Tibial nerve (tissue), 4 donors: ENCODE results near the gene AXDND1. TPM values are rescaled to one million over a fixed set of nuclear protein-coding genes. Genes with fewer than 3 reads are reported as not detected.
A peak's percentile ranks its signal among the peaks of the same experiment; 100 is the strongest.

ENCODE experiments used
- DNase-seq, 2 donors: peaks; one replicate each; pipeline ENCODE4 v3.0.0-alpha.2; 2019; ENCODE audit warnings: low spot score in 2 of 2
- H3K27ac ChIP-seq, 4 donors: fragments of 200-600 bp; sonication (generic) in 3 of 4; one replicate each; pipeline ENCODE4 v1.5.1; 2017 to 2019; ENCODE audit warnings: mild to moderate bottlenecking in 1 of 4
- H3K27me3 ChIP-seq, 2 donors: fragments of 200-600 bp; sonication (generic) in 1 of 2; one replicate each; pipeline versions ENCODE4 v1.5.1 to v1.6.0; 2017 to 2019
- H3K36me3 ChIP-seq, 3 donors: fragments of 200-600 bp; sonication (generic); one replicate each; pipeline ENCODE4 v1.5.1; 2018 to 2019
- H3K4me1 ChIP-seq, 4 donors: fragments of 200-600 bp; sonication (generic) in 3 of 4; one replicate each; pipeline ENCODE4 v1.5.1; 2017 to 2019
- H3K4me3 ChIP-seq, 4 donors: fragments of 200-600 bp; sonication (generic) in 3 of 4; one replicate each; pipeline ENCODE4 v1.5.1; 2017 to 2019; ENCODE audit warnings: mild to moderate bottlenecking in 1 of 4, moderate library complexity in 1 of 4
- H3K9me3 ChIP-seq, 4 donors: fragments of 200-600 bp; sonication (generic) in 3 of 4; one replicate each; pipeline ENCODE4 v1.5.1; 2017 to 2019
- EP300 ChIP-seq, 2 donors: sonication (generic); formaldehyde crosslinking; IDR thresholded peaks; one replicate each; pipeline ENCODE4 v1.6.1; 2017; ENCODE audit warnings: antibody characterized with exemption in 2 of 2, mild to moderate bottlenecking in 1 of 2
- POLR2A ChIP-seq, 2 donors: fragments of 450-650 bp; IDR thresholded peaks; one replicate each; pipeline ENCODE4 v1.6.1; 2017; ENCODE audit warnings: antibody characterized with exemption in 2 of 2, mild to moderate bottlenecking in 2 of 2, moderate library complexity in 2 of 2
- WGBS, 2 donors: methylation state at CpG; one replicate each; pipeline ENCODE4 v1.1.5; 2018; 5-methylcytosine and 5-hydroxymethylcytosine counted together
- total RNA-seq, 4 donors: library from RNA; depleted of rRNA; stranded (reverse); fragments of >200 nt; gene quantifications; one replicate each; pipeline ENCODE4 v1.1.0, GENCODE V29; 2016
- TF ChIP-seq, protein P1 (sequence below), 5 experiments: fragments of 200-600 bp in 3 of 5; fragments of 450-650 bp in 2 of 5; sonication (generic) in 3 of 5; IDR thresholded peaks; one replicate each; pipeline ENCODE4 v1.5.1; 2016 to 2019; ENCODE audit warnings: antibody characterized with exemption in 5 of 5, mild to moderate bottlenecking in 3 of 5, moderate library complexity in 2 of 5

Gene AXDND1
- total RNA-seq, 4 donors from 2014 or later, result 0.22 to 1.7 (median 0.30) TPM; not detected in 1

DNA sequence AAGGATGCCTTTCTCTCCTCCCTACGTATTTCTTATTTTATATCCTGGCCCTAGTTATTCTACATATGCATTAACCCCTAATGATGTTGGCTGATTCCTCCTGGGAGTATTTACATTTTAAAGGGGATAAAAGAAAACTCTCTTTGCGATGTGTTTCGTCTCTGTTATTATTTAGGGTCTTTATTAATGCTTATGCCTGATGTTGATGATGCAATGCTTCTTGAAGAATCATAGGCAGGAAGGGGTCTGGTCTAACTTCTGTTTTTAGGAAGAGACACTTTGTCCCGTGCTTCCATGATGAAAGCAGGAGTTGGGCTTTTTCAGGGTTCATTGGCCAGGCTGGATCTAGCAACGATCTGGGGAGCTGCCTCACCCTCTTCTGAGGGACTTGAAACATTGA, 210.7 kb downstream of the AXDND1 start:
- peaks cover 0 to 16% (median 4%) of the 10 kb centered on the region in 4 donors for H3K4me1 ChIP-seq
- no peak overlapping the region for H3K27ac ChIP-seq
- H3K9me3 ChIP-seq, result peaks cover 0 to 2% (median 0%) of the 10 kb centered on the region in 4 donors
- H3K4me3 ChIP-seq, result no peak overlapping the region
- no peaks in the 10 kb centered on the region for H3K36me3 ChIP-seq
- no peak for DNase-seq
- 12 to 18% methylated on average over 5 of the region's 5 CpGs for WGBS, 2 donors
- peaks cover 0 to 46% of the 10 kb centered on the region in 2 donors for H3K27me3 ChIP-seq
- TF ChIP-seq EP300 (IDR thresholded peaks at IDR 0.05) (no peak), POLR2A (IDR thresholded peaks at IDR 0.05) (no peak)
- TF ChIP-seq, protein P1, sequence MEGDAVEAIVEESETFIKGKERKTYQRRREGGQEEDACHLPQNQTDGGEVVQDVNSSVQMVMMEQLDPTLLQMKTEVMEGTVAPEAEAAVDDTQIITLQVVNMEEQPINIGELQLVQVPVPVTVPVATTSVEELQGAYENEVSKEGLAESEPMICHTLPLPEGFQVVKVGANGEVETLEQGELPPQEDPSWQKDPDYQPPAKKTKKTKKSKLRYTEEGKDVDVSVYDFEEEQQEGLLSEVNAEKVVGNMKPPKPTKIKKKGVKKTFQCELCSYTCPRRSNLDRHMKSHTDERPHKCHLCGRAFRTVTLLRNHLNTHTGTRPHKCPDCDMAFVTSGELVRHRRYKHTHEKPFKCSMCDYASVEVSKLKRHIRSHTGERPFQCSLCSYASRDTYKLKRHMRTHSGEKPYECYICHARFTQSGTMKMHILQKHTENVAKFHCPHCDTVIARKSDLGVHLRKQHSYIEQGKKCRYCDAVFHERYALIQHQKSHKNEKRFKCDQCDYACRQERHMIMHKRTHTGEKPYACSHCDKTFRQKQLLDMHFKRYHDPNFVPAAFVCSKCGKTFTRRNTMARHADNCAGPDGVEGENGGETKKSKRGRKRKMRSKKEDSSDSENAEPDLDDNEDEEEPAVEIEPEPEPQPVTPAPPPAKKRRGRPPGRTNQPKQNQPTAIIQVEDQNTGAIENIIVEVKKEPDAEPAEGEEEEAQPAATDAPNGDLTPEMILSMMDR (IDR thresholded peaks at IDR 0.05), result no peak

DNA sequence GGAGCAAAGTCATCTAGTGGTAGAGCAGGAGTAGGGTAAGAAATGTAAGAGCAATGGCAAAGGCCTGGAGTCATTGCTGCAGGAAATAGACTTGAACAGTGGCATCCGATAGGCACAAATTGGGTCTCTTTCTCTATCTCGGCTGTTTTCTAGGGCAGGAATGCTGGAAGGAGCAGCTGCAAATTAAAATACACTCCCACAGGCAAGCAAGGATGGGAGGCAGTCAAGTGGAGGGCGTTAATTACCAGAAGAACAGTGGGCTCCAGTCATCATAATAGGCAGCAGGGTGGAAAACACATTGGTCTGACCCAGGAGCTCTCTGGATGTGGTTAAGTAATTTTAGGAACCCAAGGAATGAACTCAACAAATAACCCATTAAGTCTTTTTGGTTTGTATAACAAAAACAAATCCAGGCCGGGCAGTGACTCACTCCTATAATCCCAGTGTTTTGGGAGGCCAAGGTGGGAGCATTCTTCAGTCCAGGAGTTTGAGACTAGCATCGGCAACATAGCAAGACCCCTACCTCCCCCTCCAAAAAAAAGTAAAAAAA, 218.1 kb downstream of the AXDND1 start:
- peaks cover 0 to 10% (median 4%) of the 10 kb centered on the region in 4 donors for H3K4me1 ChIP-seq
- H3K9me3 ChIP-seq, result peaks cover 0 to 21% (median 0%) of the 10 kb centered on the region in 4 donors
- H3K27ac ChIP-seq, result no peak overlapping the region
- H3K27me3 ChIP-seq, result peaks cover 0 to 8% of the 10 kb centered on the region in 2 donors
- WGBS, 2 donors, result 76 to 90% methylated on average over 5 of the region's 5 CpGs
- TF ChIP-seq, protein P1 (IDR thresholded peaks at IDR 0.05), result no peak
- no peak for TF ChIP-seq EP300 (IDR thresholded peaks at IDR 0.05)
- no peak for TF ChIP-seq POLR2A (IDR thresholded peaks at IDR 0.05)
- no peak for DNase-seq
- no peaks in the 10 kb centered on the region for H3K36me3 ChIP-seq
- H3K4me3 ChIP-seq, result no peak overlapping the region

DNA sequence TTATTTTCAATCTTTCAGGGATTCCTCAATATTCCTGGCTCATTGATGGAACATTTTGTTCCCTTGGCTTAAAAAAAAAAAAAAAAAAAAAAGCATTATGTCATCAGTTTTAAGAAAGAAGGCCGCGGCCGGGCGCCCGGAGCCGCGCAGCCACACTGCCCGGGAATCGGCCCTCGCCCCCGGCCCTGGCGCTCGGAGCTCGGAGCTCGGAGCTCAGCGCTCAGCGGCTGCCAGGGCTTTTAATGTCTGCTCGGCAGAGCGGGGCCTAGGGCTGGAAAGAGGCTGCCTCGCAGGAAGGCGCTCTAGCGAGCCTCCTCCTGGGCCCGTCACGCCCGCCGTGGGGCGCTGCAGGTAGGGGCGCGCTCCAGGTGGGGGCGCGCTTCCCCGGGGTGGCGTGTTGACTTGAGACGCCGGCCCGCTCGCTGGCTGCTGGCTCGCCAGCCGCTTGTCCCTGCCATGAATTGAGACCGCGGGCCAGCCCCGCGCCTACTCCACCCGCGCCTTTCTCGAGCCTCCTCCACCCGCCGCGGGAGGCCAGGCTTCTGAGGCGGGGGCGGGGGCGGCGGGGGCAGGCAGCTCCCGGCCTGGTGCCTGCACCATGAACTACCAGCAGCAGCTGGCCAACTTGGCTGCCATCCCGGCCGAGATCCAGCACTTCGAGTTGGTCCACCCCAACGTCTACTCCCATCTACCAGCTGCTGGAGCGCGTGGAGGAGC, 220.5 kb downstream of the AXDND1 start:
- Histone ChIP-seq H3K4me1 (peaks cover 0 to 10% (median 5%) of the 10 kb centered on the region in 4 donors), H3K9me3 (peaks cover 0 to 24% (median 0%) of the 10 kb centered on the region in 4 donors), H3K4me3 (peak overlapping the region; percentile 26 to 54 (median 30)), H3K27me3 (peaks cover 0 to 10% of the 10 kb centered on the region in 2 donors), H3K36me3 (no peaks in the 10 kb centered on the region), H3K27ac (peak overlapping the region; percentile 45 to 88 (median 63))
- TF ChIP-seq EP300 (IDR thresholded peaks at IDR 0.05), result no peak
- TF ChIP-seq, protein P1 (IDR thresholded peaks at IDR 0.05), result peak in 3 of 5 experiments; percentile 36 to 41 (median 39)
- peak in 1 of 2 donors; percentile 27 for DNase-seq
- WGBS, 2 donors, result 4 to 7% methylated on average over 33 to 45 of the region's 60 CpGs

DNA sequence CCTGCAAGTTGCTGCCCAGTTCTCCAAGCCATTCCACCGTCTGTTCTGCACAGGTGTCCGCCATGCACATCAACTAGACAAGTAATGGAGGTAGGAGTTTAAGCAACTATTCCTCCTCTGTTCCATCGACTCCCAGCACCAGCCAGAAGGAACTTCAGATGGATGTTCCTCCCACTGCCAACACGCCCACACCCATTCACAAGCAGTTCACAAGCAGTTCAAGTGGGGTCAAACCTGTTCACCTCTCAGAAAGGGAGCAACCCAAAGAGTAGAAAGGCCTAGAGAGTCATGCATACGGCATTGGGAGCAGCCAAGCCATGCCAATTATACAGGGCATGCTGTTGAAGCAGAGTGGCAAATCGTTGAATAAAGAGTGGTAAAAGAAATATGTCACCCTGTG, 221.6 kb downstream of the AXDND1 start:
- 95% methylated on average over 6 of the region's 6 CpGs for WGBS, 2 donors
- no peaks in the 10 kb centered on the region for H3K36me3 ChIP-seq
- peaks cover 0 to 17% (median 9%) of the 10 kb centered on the region in 4 donors for H3K4me1 ChIP-seq
- TF ChIP-seq POLR2A (IDR thresholded peaks at IDR 0.05) (no peak), EP300 (IDR thresholded peaks at IDR 0.05) (no peak)
- peaks cover 0 to 28% (median 0%) of the 10 kb centered on the region in 4 donors for H3K9me3 ChIP-seq
- peaks cover 0 to 21% of the 10 kb centered on the region in 2 donors for H3K27me3 ChIP-seq
- H3K27ac ChIP-seq, result no peak overlapping the region
- H3K4me3 ChIP-seq, result no peak overlapping the region
- DNase-seq, result no peak

DNA sequence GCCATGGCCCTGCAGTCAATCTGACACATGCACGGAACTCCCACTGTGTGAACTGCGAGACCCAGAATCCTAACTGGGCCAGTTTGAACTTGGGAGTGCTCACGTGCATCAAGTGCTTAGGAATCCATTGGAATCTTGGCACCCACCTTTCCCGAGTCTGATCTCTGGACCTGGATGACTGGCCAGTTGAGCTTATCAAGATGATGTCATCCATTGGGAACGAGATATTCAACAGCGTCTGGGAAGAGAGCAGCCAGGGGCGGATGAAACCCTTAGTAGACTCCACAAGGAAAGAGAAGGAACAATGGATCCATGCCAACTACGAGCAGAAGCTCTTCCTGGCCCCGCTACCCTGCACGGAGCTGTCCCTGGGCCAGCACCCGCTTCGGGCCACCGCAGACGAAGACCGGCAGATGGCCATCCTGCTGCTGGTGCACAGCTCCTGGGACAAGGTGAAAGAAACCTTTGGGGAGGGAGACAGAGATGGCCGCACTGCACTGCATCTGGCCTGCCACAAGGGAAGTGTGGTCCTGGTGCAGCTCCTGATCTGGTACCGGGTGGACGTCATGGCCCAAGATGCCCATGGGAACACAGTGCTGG, 222.8 kb downstream of the AXDND1 start:
- Histone ChIP-seq H3K36me3 (no peaks in the 10 kb centered on the region), H3K9me3 (peaks cover 0 to 28% (median 0%) of the 10 kb centered on the region in 4 donors), H3K27me3 (peaks cover 0 to 29% of the 10 kb centered on the region in 2 donors), H3K4me1 (peaks cover 0 to 17% (median 9%) of the 10 kb centered on the region in 4 donors), H3K4me3 (no peak overlapping the region), H3K27ac (no peak overlapping the region)
- DNase-seq, result no peak
- TF ChIP-seq, protein P1 (IDR thresholded peaks at IDR 0.05), result no peak
- WGBS, 2 donors, result 89 to 91% methylated on average over 15 to 18 of the region's 18 CpGs
